GM03348 (cell line): ENCODE measurements around the gene NCBP3.
"Not testable (repeated sequence)": the region's sequence is repeated elsewhere in the genome, so short reads cannot be mapped to it uniquely, and the experiment has no call there.

Source experiments
- DNase-seq: peaks from one replicate; pipeline ENCODE4 v3.0.0; 2012; ENCODE audit warnings: low spot score

Gene NCBP3

GRCh38 chr17:3880983-3881382 lies 34.9 kb upstream of the NCBP3 start:
- no peak for DNase-seq

- DNase-seq = no peak
Measured at GRCh38 chr17:3879591-3880417, 33.8 kb upstream of the NCBP3 start.

GRCh38 chr17:3879186-3879585 lies 33.1 kb upstream of the NCBP3 start:
- peak; percentile 77 for DNase-seq

GRCh38 chr17:3877220-3877619 lies 31.2 kb upstream of the NCBP3 start:
- DNase-seq = no peak

GRCh38 chr17:3875317-3875716 lies 29.3 kb upstream of the NCBP3 start:
- no peak for DNase-seq

GRCh38 chr17:3873862-3874261 lies 27.8 kb upstream of the NCBP3 start:
- DNase-seq = no peak

- DNase-seq = no peak
Measured at GRCh38 chr17:3870871-3871306, 24.8 kb upstream of the NCBP3 start.

- no peak for DNase-seq
Measured at GRCh38 chr17:3867606-3868005, 21.6 kb upstream of the NCBP3 start.

GRCh38 chr17:3867106-3867505 lies 21.1 kb upstream of the NCBP3 start:
- no peak for DNase-seq

- DNase-seq = no peak
Measured at GRCh38 chr17:3866276-3866675, 20.2 kb upstream of the NCBP3 start.

GRCh38 chr17:3865176-3865575 lies 19.1 kb upstream of the NCBP3 start:
- peak; percentile 86 for DNase-seq

GRCh38 chr17:3864534-3864933 lies 18.5 kb upstream of the NCBP3 start:
- no peak for DNase-seq

- no peak for DNase-seq
Measured at GRCh38 chr17:3861761-3862681, 16.0 kb upstream of the NCBP3 start.

GRCh38 chr17:3860939-3861700 lies 15.1 kb upstream of the NCBP3 start:
- DNase-seq = no peak

GRCh38 chr17:3859940-3860339 lies 13.9 kb upstream of the NCBP3 start:
- DNase-seq = no peak

GRCh38 chr17:3857261-3858105 lies 11.4 kb upstream of the NCBP3 start:
- no peak for DNase-seq

- DNase-seq = not testable (repeated sequence)
Measured at GRCh38 chr17:3854204-3854603, 8.2 kb upstream of the NCBP3 start.

GRCh38 chr17:3852561-3852960 lies 6.5 kb upstream of the NCBP3 start:
- DNase-seq = no peak

GRCh38 chr17:3851461-3852100 lies 5.5 kb upstream of the NCBP3 start:
- no peak for DNase-seq

- no peak for DNase-seq
Measured at GRCh38 chr17:3848229-3848835, 2.3 kb upstream of the NCBP3 start.
